Pons (tissue), 1 donor: ENCODE data around the gene CRIP1.

Experiments
- DNase-seq: peaks from one replicate; pipeline ENCODE4 v3.0.0-alpha.2; 2016; ENCODE audit warnings: low spot score

The CRIP1 gene

DNA sequence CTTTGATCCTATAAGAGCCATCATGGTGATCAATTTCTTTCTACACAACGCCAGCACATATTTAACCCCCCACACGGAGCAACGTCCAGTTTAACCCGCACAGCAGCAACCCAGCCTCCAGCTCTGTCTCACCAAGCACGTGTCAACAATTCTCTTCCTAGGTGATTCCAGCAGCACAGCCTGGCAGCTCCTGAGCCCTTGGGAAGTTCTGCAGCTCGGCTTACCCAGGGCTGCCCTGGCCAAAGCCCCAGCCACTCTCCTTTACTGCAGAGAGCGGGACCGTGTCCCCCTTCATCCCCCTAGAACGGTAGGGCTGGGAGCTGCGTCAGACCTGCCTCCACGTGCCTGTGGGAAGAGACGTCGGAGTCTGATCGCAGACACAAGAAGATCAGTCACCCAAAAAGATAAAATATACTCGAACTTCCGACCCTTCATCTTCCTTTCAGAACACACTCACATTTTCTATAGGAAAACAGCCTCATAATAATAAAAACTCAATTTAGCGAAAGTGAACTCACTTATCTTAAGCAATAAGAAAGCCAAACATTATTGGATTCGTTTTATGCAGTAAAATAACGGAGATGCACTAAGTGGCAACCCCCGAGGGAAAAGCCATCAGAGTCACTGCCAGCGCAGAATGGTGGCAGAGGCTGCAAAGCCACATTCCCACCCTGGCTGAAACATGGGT is 47.3 kb downstream of the CRIP1 start:
- DNase-seq = no peak

DNA sequence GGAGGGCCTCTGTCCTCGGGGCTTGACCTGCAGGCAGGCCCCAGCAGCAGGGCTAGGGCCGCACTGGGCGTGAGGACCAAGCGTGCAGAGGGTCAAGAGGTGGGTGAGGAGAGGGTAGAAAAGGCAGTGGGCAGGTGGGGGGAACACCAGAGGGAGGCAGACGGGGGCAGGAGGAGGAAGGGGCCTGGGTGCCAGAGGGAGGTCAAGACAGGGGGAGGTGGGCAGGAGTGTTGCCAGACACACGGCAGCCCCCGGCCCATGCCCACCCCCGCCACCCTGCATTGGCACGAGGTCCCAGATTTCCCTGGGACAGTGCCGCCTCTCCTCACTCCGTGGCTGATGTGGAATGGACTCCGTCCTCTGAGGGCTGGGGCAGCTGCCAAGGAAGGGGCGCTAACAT is 47.9 kb downstream of the CRIP1 start:
- no peak for DNase-seq

DNA sequence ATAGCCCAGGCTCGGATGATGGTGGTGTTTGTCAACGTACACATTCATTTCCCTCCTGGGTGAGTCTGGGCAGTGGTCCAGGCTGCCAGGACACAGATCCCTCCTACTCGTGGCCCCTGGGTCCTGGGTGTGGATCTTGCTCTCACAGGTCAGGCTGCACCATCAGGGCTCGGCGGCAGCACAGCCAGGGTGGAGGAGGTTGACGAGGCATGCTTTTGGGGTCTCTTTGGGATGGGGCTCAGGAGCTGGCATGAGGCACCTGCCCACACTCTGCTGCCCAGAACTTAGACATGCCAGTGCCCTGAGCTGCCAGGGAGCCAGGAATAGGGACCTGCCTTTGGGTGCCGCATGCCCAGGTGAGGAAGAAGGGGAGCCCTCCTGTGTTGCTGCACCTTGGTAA is 49.4 kb downstream of the CRIP1 start:
- no peak for DNase-seq

- no peak for DNase-seq
Measured at GRCh38 chr14:105536691-105537579, 50.2 kb downstream of the CRIP1 start.

- peak; percentile 10 for DNase-seq
Measured at GRCh38 chr14:105537580-105538474, 51.1 kb downstream of the CRIP1 start.
